Common myeloid progenitor, CD34-positive (primary cell): ENCODE data around the gene OMA1.
A peak's percentile ranks its signal among the peaks of the same experiment; 100 is the strongest.

ENCODE experiments used
- CTCF ChIA-PET: fragments of 350-600 bp; sonication (Branson Sonifier 250); formaldehyde crosslinking; loops from one replicate; lab custom pipeline; 2021; ENCODE audit warnings: antibody characterized with exemption; lab: Charles Lee
- POLR2A ChIA-PET: fragments of 350-600 bp; sonication (Branson Sonifier 250); formaldehyde crosslinking; loops from one replicate; lab custom pipeline; 2021; ENCODE audit warnings: antibody characterized with exemption; lab: Charles Lee
- DNase-seq, 3 donors: peaks; one replicate each; pipeline versions ENCODE4 v3.0.0 to v3.0.0-alpha.2; 2013
- H3K27ac ChIP-seq, 2 experiments: 1 replicate in 1 of 2; 2 replicates in 1 of 2; pipeline ENCODE4 v1.7.0; 2013; ENCODE audit warnings: inconsistent platforms in 2 of 2, low read length in 2 of 2, mild to moderate bottlenecking in 2 of 2, low read depth in 1 of 2, moderate library complexity in 1 of 2; ENCODE audit not compliant: severe bottlenecking in 2 of 2, insufficient read depth in 1 of 2, poor library complexity in 1 of 2
- H3K27me3 ChIP-seq, 5 experiments: replicated peaks in 2 of 5; 1 replicate in 3 of 5; 2 replicates in 2 of 5; pipeline versions ENCODE4 v1.6.1 to v1.7.0; 2013; ENCODE audit warnings: low read length in 4 of 5, mild to moderate bottlenecking in 2 of 5, moderate library complexity in 2 of 5, inconsistent platforms in 1 of 5; ENCODE audit not compliant: insufficient read depth in 5 of 5, control insufficient read depth in 4 of 5
- H3K36me3 ChIP-seq, 4 experiments: 1 replicate in 2 of 4; 2 replicates in 2 of 4; pipeline versions ENCODE4 v1.6.1 to v1.7.0; 2013; ENCODE audit warnings: low read length in 3 of 4, control low read depth in 1 of 4, mild to moderate bottlenecking in 1 of 4; ENCODE audit not compliant: control insufficient read depth in 4 of 4, insufficient read depth in 4 of 4
- H3K4me1 ChIP-seq, 4 experiments: 1 replicate in 3 of 4; 2 replicates in 1 of 4; pipeline versions ENCODE4 v1.6.1 to v1.7.1; 2013; ENCODE audit warnings: low read length in 3 of 4, mild to moderate bottlenecking in 3 of 4, control low read depth in 1 of 4, inconsistent platforms in 1 of 4, moderate library complexity in 1 of 4; ENCODE audit not compliant: control insufficient read depth in 4 of 4, insufficient read depth in 4 of 4; ENCODE audit errors: control extremely low read depth in 1 of 4
- H3K4me3 ChIP-seq, 7 experiments: 1 replicate in 4 of 7; 2 replicates in 3 of 7; pipeline versions ENCODE4 v1.5.1 to v1.7.0; 2013; ENCODE audit warnings: mild to moderate bottlenecking in 7 of 7, low read length in 6 of 7, moderate library complexity in 6 of 7, inconsistent platforms in 2 of 7, low read depth in 2 of 7, control low read depth in 1 of 7; ENCODE audit not compliant: insufficient read depth in 4 of 7, control insufficient read depth in 1 of 7; ENCODE audit errors: extremely low read depth in 1 of 7
- H3K9me3 ChIP-seq, 5 experiments: 1 replicate in 4 of 5; 2 replicates in 1 of 5; pipeline versions ENCODE4 v1.6.1 to v1.7.1; 2013; ENCODE audit warnings: low read length in 4 of 5, mild to moderate bottlenecking in 2 of 5, inconsistent platforms in 1 of 5, low read depth in 1 of 5, moderate library complexity in 1 of 5; ENCODE audit not compliant: control insufficient read depth in 4 of 5, insufficient read depth in 2 of 5; ENCODE audit errors: control extremely low read depth in 1 of 5
- WGBS: methylation state at CpG from one replicate; pipeline ENCODE4 v1.1.5; 2013; ENCODE audit not compliant: insufficient coverage; 5-methylcytosine and 5-hydroxymethylcytosine counted together

Gene OMA1

DNA sequence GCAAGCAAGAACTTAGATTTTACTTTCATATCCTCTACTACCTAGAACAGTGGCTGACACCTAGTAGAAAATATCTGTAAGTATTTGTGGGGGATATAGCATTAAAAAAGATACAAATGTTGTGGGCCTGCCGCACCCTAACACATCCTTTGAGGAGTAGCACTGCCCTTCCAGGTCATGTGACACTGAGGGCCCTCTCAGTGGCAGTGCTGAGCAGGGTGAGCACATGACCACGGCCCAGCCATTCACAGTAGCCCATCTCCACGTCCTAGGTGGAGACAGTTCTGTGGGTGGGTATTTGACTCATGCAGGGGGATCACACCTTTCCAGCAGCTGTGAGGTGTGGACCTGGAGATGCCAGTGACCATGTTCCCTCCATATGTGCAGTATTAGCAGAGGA is 108.9 kb downstream of the OMA1 start:
- no peaks in the 10 kb centered on the region for H3K36me3 ChIP-seq
- H3K27me3 ChIP-seq: no peaks in the 10 kb centered on the region
- POLR2A ChIA-PET: no interaction called here
- 94% methylated on average over 3 of the region's 3 CpGs for WGBS
- no peak overlapping the region for H3K4me3 ChIP-seq
- H3K9me3 ChIP-seq: no peaks in the 10 kb centered on the region
- no peak for DNase-seq
- CTCF ChIA-PET: interaction anchor here (1.6 kb wide), 1 partner anchor 14 kb away, joined by 3 read pairs; no protein-coding TSS in a partner anchor
- H3K4me1 ChIP-seq: peaks cover 0 to 4% (median 0%) of the 10 kb centered on the region in 4 experiments
- H3K27ac ChIP-seq: no peak overlapping the region

DNA sequence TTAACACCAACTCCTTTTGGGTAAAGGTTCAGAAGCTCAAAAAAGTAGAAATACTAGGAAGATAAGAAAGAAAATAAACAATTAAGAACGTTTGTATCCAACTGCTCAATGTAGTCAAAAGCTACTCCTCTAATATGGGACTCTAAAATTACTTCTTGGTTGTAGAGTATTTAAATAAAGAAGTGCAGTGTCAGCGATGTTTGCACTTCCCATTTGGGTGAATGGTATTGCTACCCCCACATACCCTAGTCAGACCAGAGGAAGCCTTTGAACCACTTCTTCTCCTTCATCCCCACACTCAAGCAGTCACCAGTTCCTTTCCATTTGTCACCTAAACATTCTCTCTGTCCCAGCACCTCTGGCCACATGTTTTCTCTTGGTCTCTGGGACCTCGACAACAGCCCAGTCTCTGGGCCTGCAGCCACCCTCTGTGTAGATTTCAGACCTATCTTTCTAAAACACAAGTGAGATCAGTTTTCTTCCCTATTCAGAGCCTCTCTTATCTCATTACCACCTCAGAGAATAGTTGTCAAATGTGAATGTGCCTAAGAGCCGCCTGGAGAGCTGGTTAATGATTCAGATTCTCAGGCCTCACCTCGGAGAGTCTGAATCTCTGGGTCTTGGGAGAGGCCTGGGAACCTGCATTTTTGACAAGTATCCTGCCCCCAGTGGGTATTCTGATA is 109.8 kb downstream of the OMA1 start:
- Histone ChIP-seq H3K4me3 (no peak overlapping the region), H3K9me3 (no peaks in the 10 kb centered on the region), H3K27ac (no peak overlapping the region), H3K4me1 (peaks cover 0 to 5% (median 0%) of the 10 kb centered on the region in 4 experiments), H3K27me3 (no peaks in the 10 kb centered on the region), H3K36me3 (no peaks in the 10 kb centered on the region)
- POLR2A ChIA-PET: no interaction called here
- 71% methylated on average over 1 of the region's 5 CpGs for WGBS
- CTCF ChIA-PET: no interaction called here
- peak in 2 of 3 donors; percentile 8 to 25 for DNase-seq

- H3K36me3 ChIP-seq: no peaks in the 10 kb centered on the region
- no peaks in the 10 kb centered on the region for H3K27me3 ChIP-seq
- no peak overlapping the region for H3K4me3 ChIP-seq
- CTCF ChIA-PET: interaction anchor here (1.0 kb wide), 1 partner anchor 23 kb away, joined by 4 read pairs; no protein-coding TSS in a partner anchor
- POLR2A ChIA-PET: no interaction called here
- WGBS: 74% methylated on average over 4 of the region's 4 CpGs
- DNase-seq: no peak
- H3K4me1 ChIP-seq: peaks cover 0 to 5% (median 0%) of the 10 kb centered on the region in 4 experiments
- H3K27ac ChIP-seq: no peak overlapping the region
- H3K9me3 ChIP-seq: no peaks in the 10 kb centered on the region
These were observed 111.2 kb downstream of the OMA1 start for GRCh38 chr1:58435376-58435775.

DNA sequence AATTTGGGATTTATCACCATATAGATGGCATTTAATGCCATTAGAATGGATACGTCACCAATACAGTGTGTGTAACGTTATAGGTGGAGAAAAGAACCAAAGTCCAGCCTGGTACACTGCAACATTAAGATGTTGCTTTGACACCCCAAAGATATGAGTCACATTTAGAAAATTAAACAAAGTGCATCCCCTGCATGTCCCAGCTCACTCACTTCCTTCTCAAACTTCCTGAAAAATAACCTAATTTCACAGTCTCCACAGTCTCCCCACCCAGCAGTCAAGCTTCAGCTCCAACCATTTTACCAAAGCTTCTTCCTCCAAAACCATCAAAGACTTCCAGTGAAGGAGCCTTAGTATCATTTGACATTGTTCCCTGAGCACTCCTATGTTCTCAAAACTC is 111.9 kb downstream of the OMA1 start:
- H3K36me3 ChIP-seq: no peaks in the 10 kb centered on the region
- ChIA-PET CTCF (no interaction called here), POLR2A (no interaction called here)
- H3K4me1 ChIP-seq: peaks cover 0 to 5% (median 0%) of the 10 kb centered on the region in 4 experiments
- no peak for DNase-seq
- 100% methylated on average over 2 of the region's 2 CpGs for WGBS
- no peaks in the 10 kb centered on the region for H3K27me3 ChIP-seq
- H3K27ac ChIP-seq: no peak overlapping the region
- no peak overlapping the region for H3K4me3 ChIP-seq
- no peaks in the 10 kb centered on the region for H3K9me3 ChIP-seq

- H3K27me3 ChIP-seq: no peaks in the 10 kb centered on the region
- ChIA-PET POLR2A (no interaction called here), CTCF (no interaction called here)
- no peak overlapping the region for H3K27ac ChIP-seq
- no peaks in the 10 kb centered on the region for H3K36me3 ChIP-seq
- no peaks in the 10 kb centered on the region for H3K9me3 ChIP-seq
- H3K4me3 ChIP-seq: no peak overlapping the region
- 71% methylated on average over 2 of the region's 2 CpGs for WGBS
- DNase-seq: no peak
- peaks cover 0 to 5% (median 0%) of the 10 kb centered on the region in 4 experiments for H3K4me1 ChIP-seq
These were observed 112.3 kb downstream of the OMA1 start for GRCh38 chr1:58434181-58434580.

- DNase-seq: peak in 1 of 3 donors; percentile 0
- POLR2A ChIA-PET: no interaction called here
- 62% methylated on average over 4 of the region's 10 CpGs for WGBS
These were observed 113.5 kb downstream of the OMA1 start for GRCh38 chr1:58432851-58433668.

More at GRCh38 chr1:58432851-58433668, 113.5 kb downstream of the OMA1 start:
- H3K27me3 ChIP-seq: no peaks in the 10 kb centered on the region
- CTCF ChIA-PET: interaction anchor here (2.0 kb wide), 1 partner anchor 11 kb away, joined by 5 read pairs; no protein-coding TSS in a partner anchor
- no peak overlapping the region for H3K27ac ChIP-seq
- no peaks in the 10 kb centered on the region for H3K36me3 ChIP-seq
- H3K4me3 ChIP-seq: no peak overlapping the region
- no peaks in the 10 kb centered on the region for H3K9me3 ChIP-seq
- peaks cover 0 to 5% (median 0%) of the 10 kb centered on the region in 4 experiments for H3K4me1 ChIP-seq
